Ureter (tissue), 1 donor: ENCODE results near the gene CHI3L1. TPM values are rescaled to one million over a fixed set of nuclear protein-coding genes. Genes with fewer than 3 reads are reported as not detected.

ENCODE experiments used
- DNase-seq: peaks from one replicate; pipeline ENCODE4 v3.0.0-alpha.2; 2020; ENCODE audit warnings: low spot score
- total RNA-seq: library from RNA; stranded (reverse); gene quantifications from one replicate; pipeline ENCODE4 v1.2.4, GENCODE V29; 2023
- donor health status: DM: yes; HTN: yes; CAD: no.

Gene CHI3L1
- total RNA-seq, 1 donor from 2014 or later, result 8.8 TPM

GRCh38 chr1:203151362-203152157 lies 34.9 kb downstream of the CHI3L1 start:
- no peak for DNase-seq

GRCh38 chr1:203150511-203151297 lies 35.8 kb downstream of the CHI3L1 start:
- DNase-seq, result no peak

- no peak for DNase-seq
These were observed 37.2 kb downstream of the CHI3L1 start for GRCh38 chr1:203149188-203149840.

GRCh38 chr1:203148579-203148978 lies 37.9 kb downstream of the CHI3L1 start:
- DNase-seq, result no peak

- no peak for DNase-seq
These were observed 38.4 kb downstream of the CHI3L1 start for GRCh38 chr1:203148127-203148526.

- DNase-seq, result no peak
These were observed 39.1 kb downstream of the CHI3L1 start for GRCh38 chr1:203147376-203147775.

GRCh38 chr1:203146537-203146936 lies 40.0 kb downstream of the CHI3L1 start:
- DNase-seq, result no peak

GRCh38 chr1:203146042-203146369 lies 40.5 kb downstream of the CHI3L1 start:
- DNase-seq, result no peak

- no peak for DNase-seq
These were observed 41.0 kb downstream of the CHI3L1 start for GRCh38 chr1:203145321-203146041.

- DNase-seq, result no peak
These were observed 41.8 kb downstream of the CHI3L1 start for GRCh38 chr1:203144661-203145060.

- no peak for DNase-seq
These were observed 42.9 kb downstream of the CHI3L1 start for GRCh38 chr1:203143641-203144040.

GRCh38 chr1:203142684-203143408 lies 43.7 kb downstream of the CHI3L1 start:
- no peak for DNase-seq

- DNase-seq, result no peak
These were observed 44.4 kb downstream of the CHI3L1 start for GRCh38 chr1:203142124-203142523.

GRCh38 chr1:203140743-203141520 lies 45.6 kb downstream of the CHI3L1 start:
- DNase-seq, result no peak

- no peak for DNase-seq
These were observed 46.5 kb downstream of the CHI3L1 start for GRCh38 chr1:203139976-203140475.

- DNase-seq, result no peak
These were observed 48.4 kb downstream of the CHI3L1 start for GRCh38 chr1:203138066-203138465.

GRCh38 chr1:203137324-203137723 lies 49.2 kb downstream of the CHI3L1 start:
- no peak for DNase-seq

- DNase-seq, result no peak
These were observed 50.0 kb downstream of the CHI3L1 start for GRCh38 chr1:203136409-203137042.

- no peak for DNase-seq
These were observed 50.7 kb downstream of the CHI3L1 start for GRCh38 chr1:203135636-203136305.
